ENCODE data around the gene PLCL1. TPM values are rescaled to one million over a fixed set of nuclear protein-coding genes. Genes with fewer than 3 reads are reported as not detected.
"Not testable (repeated sequence)": the region's sequence is repeated elsewhere in the genome, so short reads cannot be mapped to it uniquely, and the experiment has no call there.

PLCL1 gene
- total and polyA plus RNA-seq, 12 donors: 17.3 to 131 (median 102) TPM

DNA sequence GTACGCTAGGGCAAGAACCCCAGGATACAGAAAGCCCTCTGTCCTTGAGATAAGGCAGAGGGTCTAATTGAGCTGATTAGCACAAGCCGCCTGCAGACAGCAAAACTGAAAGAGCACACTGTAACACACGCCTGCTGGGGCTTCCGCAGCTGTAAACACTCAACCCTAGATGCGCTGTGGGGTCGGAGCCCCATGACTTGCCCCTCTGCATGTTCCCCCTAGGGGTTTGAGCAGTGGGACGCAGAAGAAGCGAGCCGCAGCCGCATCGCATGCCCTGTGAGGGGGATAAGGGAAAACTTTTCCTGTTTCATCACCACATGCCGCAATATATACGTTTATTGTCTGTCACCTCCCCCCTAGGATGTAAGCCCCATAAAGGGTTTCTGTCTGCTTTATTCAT lies 384.6 kb downstream of the PLCL1 start:
- TF ChIP-seq, protein P1, sequence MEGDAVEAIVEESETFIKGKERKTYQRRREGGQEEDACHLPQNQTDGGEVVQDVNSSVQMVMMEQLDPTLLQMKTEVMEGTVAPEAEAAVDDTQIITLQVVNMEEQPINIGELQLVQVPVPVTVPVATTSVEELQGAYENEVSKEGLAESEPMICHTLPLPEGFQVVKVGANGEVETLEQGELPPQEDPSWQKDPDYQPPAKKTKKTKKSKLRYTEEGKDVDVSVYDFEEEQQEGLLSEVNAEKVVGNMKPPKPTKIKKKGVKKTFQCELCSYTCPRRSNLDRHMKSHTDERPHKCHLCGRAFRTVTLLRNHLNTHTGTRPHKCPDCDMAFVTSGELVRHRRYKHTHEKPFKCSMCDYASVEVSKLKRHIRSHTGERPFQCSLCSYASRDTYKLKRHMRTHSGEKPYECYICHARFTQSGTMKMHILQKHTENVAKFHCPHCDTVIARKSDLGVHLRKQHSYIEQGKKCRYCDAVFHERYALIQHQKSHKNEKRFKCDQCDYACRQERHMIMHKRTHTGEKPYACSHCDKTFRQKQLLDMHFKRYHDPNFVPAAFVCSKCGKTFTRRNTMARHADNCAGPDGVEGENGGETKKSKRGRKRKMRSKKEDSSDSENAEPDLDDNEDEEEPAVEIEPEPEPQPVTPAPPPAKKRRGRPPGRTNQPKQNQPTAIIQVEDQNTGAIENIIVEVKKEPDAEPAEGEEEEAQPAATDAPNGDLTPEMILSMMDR (IDR thresholded peaks at IDR 0.05): no peak
- no peak for DNase-seq
- Histone ChIP-seq H3K27ac (no peak overlapping the region), H3K9me3 (peaks cover 0 to 12% (median 0%) of the 10 kb centered on the region in 11 donors), H3K4me3 (no peak overlapping the region), H3K36me3 (no peaks in the 10 kb centered on the region), H3K27me3 (peaks cover 0 to 6% (median 0%) of the 10 kb centered on the region in 7 donors), H3K4me1 (peaks cover 0 to 7% (median 0%) of the 10 kb centered on the region in 9 donors)
- intact Hi-C loops (cut with DNase I): no loop called here
- 46 to 53% methylated on average over 13 of the region's 13 CpGs for WGBS, 2 donors
- no peak for ATAC-seq

DNA sequence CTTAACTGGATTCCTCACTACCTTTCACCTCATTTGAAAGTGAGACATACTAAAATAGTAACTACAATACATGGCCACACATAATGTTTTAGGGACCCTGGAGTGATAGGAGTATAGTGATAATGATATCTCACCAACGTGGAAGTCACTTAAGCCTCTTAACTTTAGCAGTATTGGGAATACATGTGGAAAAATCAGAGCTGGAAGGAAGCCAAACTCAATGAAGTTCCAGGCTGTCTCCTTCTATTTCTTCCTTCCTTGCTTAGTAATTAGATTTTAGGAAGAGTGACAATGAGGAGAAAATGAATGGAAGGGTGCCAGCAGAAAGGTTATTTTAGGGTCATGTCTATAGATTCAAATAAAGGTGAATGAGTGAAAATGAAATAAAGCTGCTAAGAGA lies 387.3 kb downstream of the PLCL1 start:
- Histone ChIP-seq H3K4me1 (peaks cover 0 to 7% (median 0%) of the 10 kb centered on the region in 9 donors), H3K4me3 (no peak overlapping the region), H3K27ac (no peak overlapping the region), H3K9me3 (peaks cover 0 to 2% (median 0%) of the 10 kb centered on the region in 11 donors), H3K36me3 (no peaks in the 10 kb centered on the region), H3K27me3 (peaks cover 0 to 9% (median 0%) of the 10 kb centered on the region in 7 donors)
- 0 to 3% methylated on average over 1 of the region's 1 CpG for WGBS, 2 donors
- no peak for DNase-seq
- intact Hi-C loops (cut with DNase I): no loop called here
- no peak for ATAC-seq
- TF ChIP-seq, protein P1 (IDR thresholded peaks at IDR 0.05): no peak

DNA sequence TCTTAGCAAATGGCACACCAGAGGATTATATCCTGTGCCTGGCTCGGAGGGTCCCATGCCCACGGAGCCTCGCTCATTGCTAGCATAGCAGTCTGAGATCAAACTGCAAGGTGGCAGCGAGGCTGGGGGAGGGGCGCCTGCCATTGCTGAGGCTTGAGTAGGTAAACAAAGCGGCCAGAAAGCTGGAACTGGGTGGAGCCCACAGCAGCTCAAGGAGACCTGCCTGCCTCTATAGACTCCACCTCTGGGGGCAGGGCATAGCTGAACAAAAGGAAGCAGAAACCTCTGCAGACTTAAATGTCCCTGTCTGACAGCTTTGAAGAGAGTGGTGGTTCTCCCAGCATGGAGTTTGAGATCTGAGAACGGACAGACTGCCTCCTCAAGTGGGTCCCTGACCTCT lies 392.2 kb downstream of the PLCL1 start:
- ATAC-seq; DNase-seq; H3K27ac ChIP-seq; intact Hi-C loops (cut with DNase I); H3K36me3 ChIP-seq; H3K9me3 ChIP-seq; H3K27me3 ChIP-seq; H3K4me3 ChIP-seq; H3K4me1 ChIP-seq: not testable (repeated sequence)
- 69 to 77% methylated on average over 7 of the region's 7 CpGs for WGBS, 2 donors

Other genes starting within 250 kb of the PLCL1 start
- 1 to 10 TPM; 1.2 to 8.4 (median 3.7) TPM for gene RFTN2, start 129.0 kb upstream of the PLCL1 start, total RNA-seq
- 1 to 10 TPM; 2.0 TPM for gene RFTN2, start 129.0 kb upstream of the PLCL1 start, polyA plus RNA-seq
- 10 to 100 TPM in 1 of 10 donors, 1 to 10 TPM in 9; 5.0 to 11.5 (median 7.7) TPM for gene MARS2, start 99.2 kb upstream of the PLCL1 start, total RNA-seq
- gene MARS2, start 99.2 kb upstream of the PLCL1 start, polyA plus RNA-seq: 1 to 10 TPM; 1.2 to 5.0 TPM
- gene BOLL, start 19.3 kb upstream of the PLCL1 start, total RNA-seq: under 1 TPM in 2 of 10 donors, not detected in 8; 0.12 to 0.18 TPM
- gene BOLL, start 19.3 kb upstream of the PLCL1 start, polyA plus RNA-seq: not detected